GM19193 (cell line): ENCODE data around the gene AOC1.

ENCODE experiments used
- POLR2A ChIP-seq: IDR thresholded peaks from 4 replicates; pipeline ENCODE4 v1.6.1; 2011; ENCODE audit not compliant: insufficient read depth, insufficient read length; ENCODE audit errors: extremely low read depth

Gene AOC1

DNA sequence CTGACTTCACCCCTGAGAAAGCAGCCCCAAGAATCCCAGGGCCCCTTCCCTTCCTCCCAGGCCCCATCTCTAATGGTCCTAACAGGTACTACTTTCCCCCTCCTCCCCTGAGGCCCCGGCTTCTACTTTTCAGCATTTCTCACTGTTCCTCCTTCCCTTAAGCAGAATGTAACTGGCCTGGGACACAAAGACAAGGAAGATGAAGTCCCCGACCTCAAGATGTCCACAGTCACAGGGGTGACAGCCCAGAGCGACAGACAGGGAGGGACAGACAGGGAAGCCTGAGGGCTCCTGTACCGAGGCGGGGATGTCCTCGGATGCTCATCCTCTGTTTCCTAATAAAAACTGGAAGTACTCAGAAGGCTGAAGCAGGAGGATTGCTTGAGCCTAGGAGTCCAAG, 11.6 kb downstream of the AOC1 start:
- TF ChIP-seq POLR2A, result no peak

DNA sequence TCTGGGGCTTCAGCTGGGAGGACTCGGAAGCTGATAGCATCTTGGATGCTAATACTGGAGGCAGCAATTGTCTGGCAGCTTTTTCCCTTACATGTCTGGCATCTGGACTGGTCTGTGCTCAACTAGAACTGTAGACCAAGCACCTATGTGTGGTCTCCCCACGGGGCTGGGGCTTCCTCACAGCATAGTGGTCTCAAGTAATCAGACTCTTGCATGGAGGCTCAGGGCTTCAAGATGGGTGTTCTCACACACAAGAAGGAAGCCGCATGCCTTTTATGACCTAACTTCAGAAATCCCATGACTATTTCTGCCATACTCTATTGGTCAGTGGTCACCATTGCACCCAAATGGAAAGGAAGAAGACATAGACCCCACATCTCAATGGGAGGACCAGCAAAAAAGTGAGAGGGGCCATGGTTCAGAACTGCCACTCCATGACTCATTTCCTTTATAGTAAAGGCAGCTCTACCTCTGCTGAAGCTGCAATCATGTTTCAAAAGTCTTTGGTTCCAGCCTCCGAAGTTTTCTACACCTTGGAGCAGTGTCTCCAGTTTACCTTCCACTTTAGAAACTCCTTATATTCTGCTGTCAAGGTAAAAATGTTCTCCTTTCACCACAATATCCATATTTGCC, 14.7 kb downstream of the AOC1 start:
- TF ChIP-seq POLR2A, result no peak

DNA sequence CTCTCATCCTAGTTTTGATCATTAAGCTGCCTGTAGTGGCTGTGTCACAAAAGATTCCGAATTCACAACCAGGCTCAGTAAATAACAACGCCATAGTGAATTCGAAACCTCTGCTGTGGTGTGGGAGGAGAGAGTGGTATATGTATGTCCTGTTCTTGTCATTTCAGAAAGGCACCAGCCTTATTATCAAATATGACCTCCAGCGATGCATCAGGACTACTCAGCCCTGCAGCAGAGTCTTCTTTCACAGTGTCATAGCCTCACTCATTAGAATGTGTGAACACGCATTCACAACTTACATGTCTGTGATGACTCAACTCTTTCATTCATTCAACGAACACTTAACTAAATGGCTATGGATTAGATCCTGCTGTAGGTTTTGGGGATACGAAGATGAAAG, 15.3 kb downstream of the AOC1 start:
- TF ChIP-seq POLR2A, result no peak

DNA sequence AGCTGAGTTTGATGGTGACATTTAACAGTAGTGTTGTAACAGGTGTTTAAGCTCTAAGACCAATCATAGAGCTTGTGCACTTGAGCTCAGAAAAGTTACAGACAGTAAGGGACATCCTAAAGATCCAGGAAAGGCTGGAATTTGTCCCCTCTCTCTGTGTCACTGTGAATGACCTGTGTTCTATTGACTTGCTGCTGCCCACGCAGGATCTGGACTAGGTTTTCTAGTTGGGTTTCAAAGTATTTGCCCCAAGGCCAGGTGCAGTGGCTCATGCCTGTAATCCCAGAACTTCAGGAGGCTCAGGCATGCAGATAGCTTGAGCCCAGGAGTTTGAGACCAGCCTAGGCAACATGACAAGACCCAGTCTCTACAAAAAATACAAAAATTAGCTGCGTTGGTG, 17.1 kb downstream of the AOC1 start:
- TF ChIP-seq POLR2A, result no peak

DNA sequence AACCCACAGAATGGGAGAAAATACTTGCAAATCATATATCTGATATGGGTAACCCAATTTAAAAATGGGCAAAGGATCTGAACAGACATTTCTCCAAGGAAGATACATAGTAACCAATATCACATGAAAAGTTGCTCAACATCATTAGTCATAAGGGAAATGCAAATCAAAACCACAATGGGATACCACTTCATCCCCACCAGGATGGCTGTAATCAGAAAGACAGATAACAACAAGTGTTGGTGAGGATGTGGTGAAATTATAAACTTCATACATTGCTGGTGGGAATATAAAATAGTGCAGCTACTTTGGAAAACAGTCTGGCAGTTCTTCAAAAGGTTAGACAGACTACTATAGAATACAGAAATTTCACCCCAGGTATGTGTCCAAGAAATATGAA, 19.3 kb downstream of the AOC1 start:
- TF ChIP-seq POLR2A, result no peak

DNA sequence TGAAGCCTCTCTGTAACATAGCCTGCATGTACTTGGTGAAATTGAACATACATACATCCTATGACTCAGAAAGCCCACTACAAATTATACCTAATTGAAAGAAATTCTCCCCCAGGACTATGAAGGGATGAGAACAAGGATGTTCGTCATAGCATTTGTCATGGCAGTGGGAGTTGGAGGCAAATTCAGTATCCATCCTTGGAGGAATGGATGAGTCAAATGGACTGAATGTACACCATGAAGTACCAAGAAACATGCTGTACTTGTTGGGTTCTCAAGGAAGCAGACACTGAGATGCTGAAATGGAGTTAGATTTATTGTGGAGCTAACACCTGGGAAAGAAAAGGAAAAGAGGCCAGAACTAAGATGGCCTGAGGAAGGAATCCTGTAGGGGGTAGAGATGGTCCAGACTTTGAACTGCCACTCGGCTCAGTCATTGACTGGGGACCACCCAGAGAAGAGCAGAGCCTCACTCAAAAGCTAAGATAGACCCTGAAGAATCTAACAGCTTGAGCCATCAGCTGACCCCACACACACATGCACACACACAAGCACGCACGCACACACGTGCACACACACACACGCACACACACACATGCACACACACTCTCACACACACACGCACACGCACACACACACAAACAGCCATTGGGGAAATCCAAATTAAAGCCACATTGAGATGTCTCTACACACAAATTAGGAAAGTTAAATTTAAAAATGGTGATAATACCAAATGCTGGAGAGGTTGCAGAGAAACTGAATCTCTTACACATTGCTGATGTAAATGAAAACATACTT, 22.3 kb downstream of the AOC1 start:
- no peak for TF ChIP-seq POLR2A

DNA sequence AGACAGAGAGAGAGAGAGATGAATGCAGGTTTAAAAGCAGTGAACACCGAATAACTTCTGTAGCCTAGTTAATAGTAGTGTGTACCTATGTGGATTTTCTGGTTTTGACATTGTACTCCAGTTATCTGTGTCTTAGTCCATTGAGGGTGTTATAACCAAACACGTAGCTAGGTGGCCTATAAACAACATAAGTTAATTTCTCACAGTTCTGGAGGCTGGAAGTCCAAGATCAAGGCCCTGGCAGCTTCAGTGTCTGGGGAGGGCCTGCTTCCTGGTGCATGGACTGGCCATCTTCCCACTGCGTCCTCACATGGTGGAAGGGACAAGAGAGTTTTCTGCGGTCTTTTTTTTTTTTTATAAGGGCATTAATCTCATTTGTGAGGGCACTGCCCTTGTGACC, 23.5 kb downstream of the AOC1 start:
- TF ChIP-seq POLR2A, result no peak

DNA sequence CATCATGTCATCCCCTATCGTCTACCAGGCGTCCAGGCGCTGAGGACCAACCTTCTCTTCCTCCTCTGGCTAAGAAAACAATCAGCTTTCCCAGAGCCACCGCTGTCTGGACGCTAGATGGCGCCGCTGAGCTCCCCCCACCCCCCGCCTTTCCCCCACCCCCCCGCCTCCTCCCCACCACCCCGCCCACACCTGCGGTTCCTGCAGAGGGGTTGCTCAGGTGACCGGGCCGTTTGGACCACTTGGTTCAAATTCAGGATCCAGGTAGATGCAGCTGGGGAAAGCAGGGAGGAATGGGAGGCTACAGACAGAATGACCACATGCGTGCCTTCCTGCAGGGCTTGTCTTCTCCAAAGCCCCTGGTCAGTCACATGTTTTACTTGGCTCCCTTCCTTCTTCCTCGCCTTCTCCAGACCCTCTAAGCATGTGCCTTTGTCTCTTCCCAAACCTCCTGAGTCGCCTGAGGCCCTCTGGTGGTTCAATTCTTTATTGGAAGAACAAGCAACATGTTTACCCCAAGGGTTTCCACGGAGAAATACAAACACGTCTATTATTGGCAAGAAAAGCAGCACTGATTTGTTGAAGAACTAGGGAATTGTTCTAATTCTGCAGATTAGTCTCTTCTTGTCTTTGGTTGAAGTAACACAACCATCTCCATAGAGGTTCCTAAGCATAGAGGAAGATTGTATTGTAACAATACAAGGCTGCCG, 24.7 kb downstream of the AOC1 start:
- TF ChIP-seq POLR2A, result no peak

DNA sequence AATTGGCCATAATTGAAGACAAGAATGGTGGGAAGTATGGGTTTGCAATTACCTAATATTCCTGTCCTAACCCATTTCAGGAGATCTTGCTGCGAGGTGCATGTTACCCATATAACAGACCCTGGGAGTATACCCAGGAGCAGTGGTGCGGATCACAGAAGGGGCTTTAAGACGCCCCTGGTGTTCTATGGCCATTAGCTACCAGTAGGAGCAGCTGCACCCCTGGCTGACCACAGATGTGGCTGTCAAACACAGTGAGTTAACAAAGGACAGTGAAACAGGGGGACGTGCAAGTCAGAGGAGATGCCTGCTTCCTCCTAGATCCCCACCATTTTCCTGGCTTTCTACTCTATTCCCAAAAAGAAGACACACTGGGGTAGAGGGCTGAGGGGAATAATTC, 25.2 kb downstream of the AOC1 start:
- TF ChIP-seq POLR2A, result no peak

DNA sequence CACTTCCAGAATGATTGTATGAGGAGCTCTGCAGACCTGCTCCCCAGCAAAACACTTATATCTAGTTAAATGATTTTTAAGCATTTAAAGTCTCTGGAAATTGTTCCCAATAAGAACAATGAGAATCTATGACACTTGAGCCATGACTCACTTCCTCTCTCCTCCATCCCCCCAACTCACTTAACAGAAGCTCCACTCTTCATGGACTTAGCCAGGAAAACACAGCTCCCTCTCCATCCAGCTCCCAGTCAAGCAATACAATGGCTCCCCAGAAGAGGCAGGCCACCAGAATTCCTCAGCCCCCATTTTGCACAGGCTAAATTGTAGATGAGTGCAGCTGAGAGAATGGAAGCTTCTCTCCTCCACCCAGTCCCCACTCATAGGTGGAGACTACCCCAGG, 27.0 kb downstream of the AOC1 start:
- TF ChIP-seq POLR2A, result no peak

DNA sequence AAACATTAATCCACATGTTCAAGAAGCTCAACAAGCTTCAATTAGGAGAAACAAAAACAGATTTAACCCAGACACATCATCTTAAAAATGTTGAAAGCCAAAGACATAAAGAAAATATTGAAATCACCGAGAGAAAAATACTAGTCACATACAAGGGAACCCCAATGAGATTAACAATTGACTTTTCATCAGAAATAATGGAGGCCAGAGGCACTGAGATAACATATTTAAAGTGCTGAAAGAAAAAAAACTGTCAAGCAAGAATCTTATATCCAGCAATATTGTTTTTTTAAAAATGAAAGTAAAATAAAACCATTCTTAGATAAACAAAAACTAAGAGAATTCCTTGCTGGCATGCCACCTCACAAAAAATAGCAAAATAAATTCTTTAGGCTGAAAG, 28.9 kb downstream of the AOC1 start:
- TF ChIP-seq POLR2A, result no peak

DNA sequence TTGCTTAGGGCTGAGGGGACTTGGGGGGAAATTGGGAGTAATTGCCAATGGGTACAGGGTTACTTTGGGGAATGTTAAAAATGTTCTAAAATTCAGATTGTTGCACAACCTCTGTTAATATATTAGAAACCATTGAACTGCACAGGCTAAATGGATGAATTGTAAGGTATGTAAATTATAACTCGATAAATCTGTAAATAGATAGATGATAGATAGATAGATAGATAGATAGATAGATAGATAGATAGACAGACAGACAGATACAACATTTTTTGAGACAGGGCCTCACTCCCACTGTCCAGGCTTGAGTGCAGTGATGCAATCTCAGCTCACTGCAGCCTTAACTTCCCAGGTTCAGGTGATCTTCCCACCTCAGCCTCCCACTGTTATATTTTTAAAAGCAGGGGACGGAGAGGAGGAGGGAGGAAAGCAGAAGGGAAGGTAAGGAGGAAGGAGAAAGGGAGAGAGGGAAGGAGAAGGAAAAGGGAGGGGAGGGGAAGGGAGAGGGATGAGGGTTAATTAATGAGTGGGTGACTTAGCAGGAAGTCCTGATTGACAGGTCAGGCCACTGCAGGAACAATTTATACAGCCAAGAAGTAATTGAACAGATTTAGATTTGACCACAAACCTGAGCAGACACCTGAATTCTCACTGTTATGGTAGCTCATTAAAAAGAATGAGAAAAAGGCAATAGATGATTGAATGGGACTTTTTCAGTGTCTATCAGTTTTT, 38.7 kb downstream of the AOC1 start:
- TF ChIP-seq POLR2A, result no peak

DNA sequence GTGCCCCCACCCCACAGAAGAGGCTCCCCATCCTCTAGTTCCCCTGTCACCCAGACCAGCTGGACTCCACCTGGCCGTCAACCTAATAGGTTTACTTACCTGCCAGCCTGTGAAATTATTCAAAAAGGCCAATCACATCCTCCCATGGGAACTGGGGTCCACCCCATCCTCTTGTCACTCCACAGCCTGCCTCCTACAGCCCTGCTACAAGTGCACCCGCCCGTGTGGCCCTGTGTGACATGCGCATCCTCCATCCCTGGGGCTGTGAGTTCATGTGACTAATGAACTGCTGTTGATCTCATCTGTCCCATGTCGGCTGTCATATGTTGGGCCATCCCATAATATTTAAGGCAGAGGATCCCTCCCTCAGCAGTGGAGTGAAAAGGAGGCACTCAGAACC, 39.4 kb downstream of the AOC1 start:
- TF ChIP-seq POLR2A, result no peak

DNA sequence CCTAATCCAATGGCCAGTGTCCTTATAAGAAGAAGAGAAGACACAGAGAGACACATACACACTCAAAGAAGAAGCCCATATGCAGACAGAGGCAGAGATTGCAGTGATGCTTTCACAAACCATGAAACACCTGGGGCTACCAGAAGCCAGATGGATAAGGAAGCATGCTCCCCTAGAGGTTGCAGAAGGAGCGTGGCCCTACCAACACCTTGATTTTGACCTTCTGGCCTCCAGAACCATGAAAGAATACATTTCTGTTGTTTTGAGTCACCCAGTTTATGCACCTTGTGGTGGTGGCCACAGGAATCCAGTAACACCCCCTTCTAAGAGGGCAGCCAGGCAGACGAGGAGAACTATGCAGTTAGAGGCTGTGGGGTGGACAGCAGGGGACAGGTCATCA, 43.5 kb downstream of the AOC1 start:
- TF ChIP-seq POLR2A, result no peak

DNA sequence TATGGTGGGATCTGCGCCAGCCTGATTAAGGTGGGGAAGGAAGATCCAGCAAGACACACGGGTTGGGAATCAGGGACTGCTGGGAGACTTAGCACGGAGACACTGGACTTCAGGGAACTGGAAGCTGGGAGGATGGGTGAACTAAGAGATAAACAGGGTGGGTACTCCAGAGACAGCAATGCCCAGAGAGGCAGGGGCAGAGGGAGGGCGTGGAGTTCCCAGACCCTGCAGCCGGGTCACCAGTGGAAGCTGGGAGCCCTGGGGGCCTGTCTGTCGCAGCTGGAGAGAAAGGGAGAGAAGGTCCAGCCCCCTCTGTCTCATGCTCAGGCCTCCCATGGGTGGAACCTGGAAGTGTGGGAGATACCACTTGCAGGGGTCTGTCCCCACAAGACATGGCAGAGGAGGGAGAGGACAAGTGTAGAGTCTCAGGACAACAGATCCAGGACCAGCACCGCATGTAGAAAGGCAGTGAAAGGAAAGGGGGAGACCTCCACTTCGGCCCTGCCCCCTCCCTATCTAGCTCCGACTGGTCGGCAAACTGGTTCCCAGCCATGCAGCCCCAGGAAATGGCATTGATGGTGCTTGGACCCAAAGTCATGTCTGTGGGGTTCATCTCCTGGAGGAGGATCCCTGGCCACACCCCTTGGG, 44.4 kb downstream of the AOC1 start:
- no peak for TF ChIP-seq POLR2A
